Bone marrow (tissue), 2 donors: ENCODE measurements around the gene MT1HL1.
"Not testable (repeated sequence)": the region's sequence is repeated elsewhere in the genome, so short reads cannot be mapped to it uniquely, and the experiment has no call there.

Source experiments
- DNase-seq, 2 donors: peaks; one replicate each; lab custom pipeline; 2025; lab: John Stamatoyannopoulos, UW

MT1HL1 gene

DNA sequence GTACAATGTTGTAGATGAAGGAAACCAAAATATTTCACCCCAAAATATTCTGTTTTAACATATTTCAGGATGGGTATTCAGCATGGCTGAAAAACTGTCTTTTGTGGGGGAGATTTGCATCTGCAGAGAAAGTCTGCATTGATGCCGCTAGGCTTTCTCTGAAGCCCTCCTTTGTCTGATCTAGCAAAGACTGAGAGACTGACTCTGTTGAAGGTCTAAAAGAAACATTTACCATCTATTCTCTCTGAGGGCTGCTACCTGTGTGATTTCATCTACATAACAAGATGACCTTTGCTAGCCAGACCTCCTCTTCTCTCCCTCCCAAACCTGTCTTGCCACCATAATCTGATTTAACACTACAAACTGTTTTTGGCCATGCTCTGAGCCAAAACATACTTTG lies 12.4 kb upstream of the MT1HL1 start:
- no peak for DNase-seq

DNA sequence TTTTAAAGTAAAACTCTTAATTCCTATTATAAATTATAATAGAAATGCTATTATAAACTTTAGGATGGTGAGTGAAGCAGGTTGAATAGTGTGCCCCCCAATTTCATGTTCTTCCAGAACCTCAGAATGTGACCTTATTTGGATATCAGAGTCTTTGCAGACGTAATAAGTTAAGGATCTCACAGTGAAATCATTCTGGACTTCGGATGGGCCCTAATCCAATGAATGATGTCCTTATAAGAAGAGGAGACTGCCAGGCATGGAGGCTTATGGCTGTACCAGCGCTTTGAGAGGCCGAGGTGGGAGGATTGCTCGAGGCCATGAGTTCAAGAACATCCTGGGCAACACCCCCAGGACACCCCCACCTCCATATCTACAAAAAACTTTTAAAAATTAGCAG lies 9.4 kb upstream of the MT1HL1 start:
- no peak for DNase-seq

DNA sequence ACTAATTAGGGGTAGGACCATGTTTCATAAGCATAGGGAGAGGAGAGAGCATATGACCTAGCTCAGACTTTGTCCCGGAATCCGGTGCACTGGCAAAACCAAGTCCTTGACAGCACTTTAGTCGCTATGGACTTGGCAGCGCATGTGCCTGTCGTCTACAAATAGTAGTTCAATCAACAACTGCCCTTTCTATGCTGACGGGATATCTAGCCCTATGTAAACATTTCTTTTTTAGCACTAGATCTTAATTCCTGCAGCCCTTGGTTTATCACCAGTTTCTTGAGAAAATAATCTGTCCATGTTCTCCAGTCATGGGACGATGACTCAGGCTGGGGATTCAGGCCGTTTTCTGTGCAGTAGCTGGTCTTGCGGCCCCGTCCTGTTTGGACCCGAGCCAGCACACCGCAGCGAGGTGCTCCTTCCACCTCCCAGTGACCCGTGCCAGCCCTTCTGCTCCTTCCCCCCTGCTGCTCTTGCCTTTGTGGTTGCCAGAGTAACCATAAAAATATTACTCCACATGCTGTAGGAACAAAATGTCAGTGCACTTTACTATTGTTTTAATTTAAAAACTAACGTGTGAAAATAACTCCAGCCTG lies 8.6 kb upstream of the MT1HL1 start:
- no peak for DNase-seq

DNA sequence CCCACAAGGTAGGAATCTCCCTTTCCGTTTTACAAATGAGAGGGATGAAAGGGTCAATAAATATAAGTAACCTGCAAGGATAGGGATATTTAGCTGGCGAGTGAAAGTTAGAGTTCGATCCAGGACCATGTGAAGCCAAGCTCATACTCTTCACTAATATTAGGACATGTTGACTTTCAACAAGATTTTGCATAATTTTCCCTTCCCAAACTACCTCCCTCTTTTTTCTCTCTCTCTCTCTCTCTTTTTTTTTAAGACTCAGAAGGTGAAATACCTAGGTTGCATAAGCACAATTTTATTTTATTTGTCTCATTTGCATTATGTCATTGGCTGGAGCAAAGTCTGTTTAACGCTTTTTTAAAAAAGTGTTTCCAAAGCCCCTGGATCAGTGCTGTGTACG lies 8.1 kb upstream of the MT1HL1 start:
- DNase-seq = no peak

DNA sequence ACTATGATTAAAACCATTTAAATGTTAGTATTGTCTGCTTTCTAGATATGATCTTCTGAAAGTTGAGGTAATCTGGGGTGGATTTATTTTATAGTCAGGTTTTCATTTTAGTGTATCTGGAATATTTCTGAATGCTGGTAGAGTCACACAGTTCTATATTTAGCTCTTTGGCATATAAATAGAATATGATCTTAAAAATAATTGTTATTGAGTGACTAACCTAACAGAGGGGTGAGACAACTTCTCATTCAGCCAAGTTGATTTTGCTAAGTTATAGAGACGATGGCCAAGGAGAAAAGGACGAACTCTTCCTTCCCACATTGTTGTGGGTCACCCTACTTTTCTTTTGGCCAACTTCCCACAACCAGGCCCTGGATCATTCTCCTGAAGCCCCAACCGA lies 7.2 kb upstream of the MT1HL1 start:
- no peak for DNase-seq

DNA sequence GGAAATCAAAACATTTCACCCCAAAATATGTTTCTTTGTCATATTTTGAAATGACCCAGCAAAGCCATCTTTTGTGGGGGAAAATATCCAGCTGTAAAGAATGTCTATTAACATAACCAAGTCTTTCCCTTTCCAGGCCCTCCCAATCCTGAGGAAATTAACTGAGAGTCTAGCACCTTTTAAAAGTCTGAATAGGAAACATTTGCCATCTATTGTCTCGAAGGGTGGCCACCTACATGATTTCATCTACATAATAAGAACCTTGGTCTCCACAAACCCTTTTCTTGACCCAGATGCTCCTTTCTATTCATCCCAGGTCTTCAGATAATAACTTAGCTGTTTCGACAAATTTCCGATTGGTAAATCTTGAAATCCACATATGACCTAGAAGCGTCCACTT lies 5.4 kb upstream of the MT1HL1 start:
- DNase-seq = no peak

DNA sequence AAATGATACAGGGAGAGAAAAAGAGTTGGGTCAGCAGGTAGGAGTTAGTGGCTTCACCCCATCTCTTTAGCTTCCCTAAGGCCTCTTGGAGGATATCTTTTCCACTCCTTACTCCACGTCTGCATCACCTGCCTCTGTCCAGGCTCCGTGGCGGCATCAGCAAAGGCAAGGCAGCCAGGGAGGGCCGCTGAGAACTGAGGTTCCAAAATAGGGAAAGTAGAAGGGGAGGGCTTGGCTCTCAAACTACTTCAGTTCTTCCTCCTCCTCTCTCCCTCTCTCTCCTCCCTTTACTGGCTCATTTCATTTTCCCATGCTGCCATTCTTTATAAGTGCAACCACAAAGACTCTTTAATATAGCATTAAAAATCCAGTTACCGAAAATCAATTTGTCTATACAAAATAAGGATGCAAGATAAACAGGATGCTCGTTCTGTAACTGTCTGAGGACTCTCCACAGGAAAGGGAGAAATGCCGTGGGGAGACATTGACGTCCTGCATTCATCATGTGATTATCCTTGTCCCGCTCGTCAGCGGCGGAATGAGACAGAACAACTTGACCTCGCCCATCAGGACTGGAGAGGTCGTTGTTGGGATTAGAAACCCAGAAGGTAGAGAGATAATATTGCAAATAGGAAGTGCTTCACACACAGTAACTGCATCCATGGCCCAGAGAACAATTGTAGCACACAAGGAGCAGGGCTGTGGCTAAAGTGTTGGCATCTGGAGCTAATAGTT lies 3.1 kb upstream of the MT1HL1 start:
- no peak for DNase-seq

DNA sequence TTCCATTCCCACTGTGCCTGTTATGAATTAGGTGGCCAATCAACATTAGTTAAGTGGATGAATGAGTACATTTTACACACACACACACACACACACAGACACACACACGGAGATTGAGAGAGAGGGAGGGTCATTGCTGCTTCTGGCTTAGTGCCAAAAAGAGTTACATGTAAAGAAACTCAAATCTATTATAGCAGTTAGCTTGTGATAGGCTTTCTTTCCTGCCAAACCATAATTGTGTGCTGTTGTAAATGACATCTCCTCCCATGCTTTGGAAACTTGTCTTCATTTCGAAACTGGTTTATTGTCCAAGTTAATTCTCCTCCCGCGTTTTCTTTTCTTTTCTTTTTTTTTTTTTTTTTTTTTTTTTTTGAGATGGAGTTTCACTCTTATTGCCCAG lies 1.4 kb upstream of the MT1HL1 start:
- DNase-seq = no peak

DNA sequence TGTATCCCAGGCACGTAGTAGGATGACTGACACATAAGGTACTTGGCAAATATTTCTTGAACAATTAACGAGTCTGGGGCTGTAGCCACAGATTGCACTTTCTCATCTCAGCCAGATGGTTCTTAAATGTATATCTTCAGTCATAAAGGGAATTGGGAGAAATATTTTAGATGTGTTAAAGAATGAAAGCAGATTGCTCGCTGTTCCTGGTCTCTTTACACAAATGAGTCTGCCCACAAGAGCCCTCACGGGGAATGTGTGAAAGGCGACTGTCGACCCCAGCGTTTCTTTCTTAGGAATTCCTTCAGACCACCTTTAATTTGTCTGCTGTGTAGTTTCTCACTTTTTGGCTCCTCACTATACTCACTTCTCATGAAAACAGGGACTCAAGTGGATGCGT lies 725 bp downstream of the MT1HL1 start:
- no peak for DNase-seq

DNA sequence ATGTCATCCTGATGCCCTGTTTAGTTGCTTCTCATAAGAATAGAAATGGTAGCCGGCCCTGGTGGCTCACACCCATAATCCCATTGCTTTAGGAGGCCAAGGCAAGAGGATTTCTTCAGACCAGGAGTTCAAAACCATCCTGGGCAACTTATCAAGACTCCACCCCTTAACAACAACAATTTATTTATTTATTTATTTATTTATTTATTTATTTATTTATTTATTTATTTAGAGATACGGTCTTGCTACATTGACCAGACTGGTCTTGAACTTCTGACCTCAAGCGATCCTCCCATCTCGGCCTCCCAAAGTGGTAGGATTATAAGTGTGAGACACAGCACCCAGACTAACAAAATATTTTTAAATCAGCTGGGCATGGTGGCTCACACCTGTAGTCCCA lies 4.0 kb downstream of the MT1HL1 start:
- DNase-seq = no peak

DNA sequence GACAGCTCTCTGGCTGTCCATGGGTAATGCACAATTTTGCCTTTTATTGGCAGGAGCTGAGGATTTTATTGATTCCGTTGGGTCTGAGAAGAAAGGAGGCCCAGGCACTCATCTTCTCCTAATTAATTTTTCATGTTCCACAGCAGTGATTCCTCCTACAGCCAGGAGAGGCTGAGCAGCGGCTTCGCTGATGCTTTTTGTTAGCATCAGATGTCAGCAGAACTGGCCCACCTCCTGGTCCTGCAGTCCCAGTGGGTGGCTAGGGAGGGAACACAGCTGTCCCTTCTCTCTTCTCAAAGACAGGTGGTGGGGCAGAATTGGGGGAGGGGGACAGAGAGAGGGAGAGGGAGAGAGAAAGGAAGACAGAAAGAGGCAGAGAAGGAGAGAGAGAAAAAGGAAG lies 5.7 kb downstream of the MT1HL1 start:
- DNase-seq = no peak

DNA sequence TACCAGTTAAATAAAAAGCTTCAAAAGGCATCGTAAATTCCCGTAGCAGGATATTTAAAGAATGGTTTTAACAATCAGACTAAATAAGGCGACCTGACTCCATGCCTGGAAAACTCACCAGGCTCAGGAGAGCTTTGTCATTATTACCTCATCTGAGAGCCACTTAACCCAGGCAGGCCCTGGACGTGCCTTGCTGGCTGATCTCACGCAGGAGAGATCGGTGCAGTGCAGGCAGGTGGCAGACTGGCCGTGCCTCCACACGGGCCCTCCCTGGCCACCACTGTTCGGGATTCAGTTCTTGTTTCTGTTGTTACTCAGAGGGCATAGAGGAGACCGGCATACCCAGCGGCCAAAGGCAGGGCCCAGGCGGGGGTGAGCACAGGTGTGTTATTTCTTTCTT lies 6.4 kb downstream of the MT1HL1 start:
- no peak for DNase-seq

DNA sequence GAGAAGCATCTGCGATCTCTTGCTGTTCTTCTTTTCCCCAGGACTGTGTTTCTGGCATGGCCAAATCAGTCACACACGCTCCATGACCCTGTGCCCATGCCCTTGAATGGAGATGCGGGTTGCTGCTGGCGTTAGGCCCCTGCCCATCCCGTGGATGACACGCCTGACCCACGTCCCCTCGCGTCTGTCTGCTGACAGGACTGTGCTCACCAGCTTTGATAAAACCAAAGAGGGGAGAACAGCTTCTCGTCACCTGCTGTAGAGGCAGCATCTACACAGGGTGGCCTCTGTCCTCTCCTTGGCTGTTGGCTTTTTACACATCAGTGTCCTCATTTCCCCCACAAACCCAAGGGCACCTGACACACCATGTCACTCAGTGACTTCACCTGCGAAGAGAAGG lies 6.9 kb downstream of the MT1HL1 start:
- no peak for DNase-seq

DNA sequence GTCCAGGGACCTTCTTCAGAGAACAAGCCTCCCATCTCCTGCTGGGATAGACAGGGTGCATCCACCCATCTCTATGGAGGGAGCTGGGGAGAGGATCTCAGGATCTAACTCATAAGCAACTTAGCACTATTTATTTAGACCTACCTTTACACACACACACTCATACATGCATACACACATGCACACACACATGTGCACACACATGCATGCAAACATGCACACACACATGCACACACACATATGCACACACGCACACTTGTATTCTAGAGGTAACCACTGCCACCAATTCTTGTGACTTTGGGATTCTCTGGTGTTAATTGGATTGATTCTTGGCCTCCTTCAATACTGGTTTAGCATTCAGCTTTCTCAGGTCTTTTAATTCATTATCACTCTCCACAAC lies 9.8 kb downstream of the MT1HL1 start:
- DNase-seq = no peak

DNA sequence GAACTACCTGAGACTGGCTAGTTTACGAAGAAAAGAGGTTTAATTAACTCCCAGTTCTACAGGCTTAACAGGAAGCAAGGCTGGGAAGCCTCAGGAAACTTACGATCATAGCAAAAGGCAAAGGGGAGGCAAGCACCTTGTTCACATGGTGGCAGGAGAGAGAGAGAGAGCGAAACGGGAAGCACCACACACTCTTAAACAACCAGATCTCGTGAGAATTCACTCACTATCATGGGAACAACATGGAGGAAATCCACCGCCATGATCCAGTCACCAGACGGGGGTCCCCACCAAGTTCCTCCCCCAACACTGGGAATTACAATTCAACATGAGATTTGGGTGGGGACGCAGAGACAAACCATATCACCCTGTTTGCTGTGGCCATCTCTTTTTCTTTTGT lies 11.8 kb downstream of the MT1HL1 start:
- no peak for DNase-seq

DNA sequence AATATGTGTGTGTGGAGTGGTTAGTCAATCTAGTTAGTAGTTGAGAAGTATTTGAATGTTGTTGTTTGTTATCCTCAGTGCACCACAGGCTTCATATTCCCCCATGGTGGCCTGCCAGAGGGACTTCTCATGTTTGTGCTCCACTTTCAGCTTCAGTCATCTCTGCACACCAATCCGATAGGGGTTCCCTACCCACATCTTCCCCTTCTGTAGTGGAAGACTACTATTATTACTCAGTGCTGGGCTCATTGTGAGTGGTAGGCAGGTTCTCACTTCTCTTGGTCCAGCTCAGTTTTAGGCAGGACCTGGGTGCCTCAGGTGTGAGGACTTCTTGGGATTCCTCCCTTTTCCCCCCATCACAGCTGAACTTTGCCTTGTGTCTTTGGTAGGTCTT lies 14.2 kb downstream of the MT1HL1 start:
- no peak for DNase-seq

DNA sequence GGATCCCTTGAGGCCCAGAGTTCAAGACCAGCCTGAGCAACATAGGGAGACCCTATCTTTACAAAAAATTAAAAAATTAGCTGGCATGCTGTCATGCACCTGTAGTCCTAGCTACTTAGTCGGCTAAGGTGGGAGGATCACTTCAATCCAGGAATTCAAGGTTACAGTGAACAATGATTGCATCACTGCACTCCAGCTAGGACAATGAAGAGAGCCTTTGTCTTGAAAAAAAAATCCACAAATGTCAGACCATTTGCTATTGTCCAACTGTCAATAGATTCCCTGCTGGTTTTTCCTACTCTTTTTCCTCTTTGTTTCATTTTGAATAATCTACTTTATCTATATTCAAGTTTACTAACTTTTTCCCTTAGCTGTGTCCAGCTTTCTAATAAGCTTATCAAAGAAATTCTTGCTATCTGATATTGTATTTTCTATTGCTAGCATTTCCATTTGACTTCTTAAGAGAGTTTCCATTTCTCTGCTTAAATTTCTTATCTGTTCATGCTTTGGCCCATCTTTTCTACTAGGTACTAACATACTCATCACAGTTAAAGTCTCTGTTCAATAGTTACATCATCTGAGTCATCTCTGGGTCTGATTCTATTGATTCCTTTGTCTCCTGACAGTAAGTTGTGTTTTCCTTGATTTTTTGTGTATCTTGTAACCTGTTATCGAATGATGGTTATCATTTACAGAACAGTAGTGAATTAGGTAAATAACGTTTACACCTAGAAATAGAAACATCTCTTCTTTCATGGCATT lies 14.8 kb downstream of the MT1HL1 start:
- DNase-seq = no peak

DNA sequence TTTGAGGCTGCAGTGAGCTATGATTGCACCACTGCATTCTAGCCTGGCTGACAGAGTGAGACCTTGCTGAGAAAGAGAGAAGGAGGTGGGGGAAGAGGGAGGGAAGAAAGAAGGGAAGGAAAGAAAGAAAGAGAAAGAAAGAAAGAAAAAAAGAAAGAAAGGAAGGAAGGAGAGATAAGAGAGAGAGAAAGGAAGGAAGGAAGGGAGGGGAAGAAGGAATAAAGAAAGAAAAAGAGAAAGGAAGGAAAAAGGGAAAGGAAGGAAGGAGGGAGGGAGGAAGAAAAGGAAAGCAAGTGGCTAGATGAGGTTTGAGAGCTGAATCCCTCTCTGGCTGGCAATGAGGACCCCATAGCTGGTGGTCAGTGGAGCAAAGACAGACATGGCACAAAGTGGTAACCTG lies 20.4 kb downstream of the MT1HL1 start:
- DNase-seq = no peak

DNA sequence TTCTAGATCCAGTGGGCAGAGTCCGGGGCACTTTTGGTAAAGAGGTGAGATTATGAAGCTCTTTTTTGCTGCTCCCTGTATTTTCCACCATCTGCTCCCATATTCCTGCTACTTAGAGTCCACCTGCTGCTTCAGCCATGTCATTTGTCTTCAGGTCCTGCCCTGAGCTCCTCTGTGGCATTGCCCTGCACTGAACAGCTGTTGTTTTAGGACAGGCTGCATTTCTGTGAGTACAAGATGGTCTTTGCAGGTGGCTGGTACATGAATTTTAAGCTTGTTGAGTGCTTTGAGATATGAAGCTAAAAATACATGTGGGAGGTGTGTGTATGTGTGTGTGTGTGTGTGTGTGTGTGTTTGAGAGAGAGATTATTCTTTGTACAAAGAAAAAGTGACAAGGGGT lies 21.9 kb downstream of the MT1HL1 start:
- DNase-seq = no peak

DNA sequence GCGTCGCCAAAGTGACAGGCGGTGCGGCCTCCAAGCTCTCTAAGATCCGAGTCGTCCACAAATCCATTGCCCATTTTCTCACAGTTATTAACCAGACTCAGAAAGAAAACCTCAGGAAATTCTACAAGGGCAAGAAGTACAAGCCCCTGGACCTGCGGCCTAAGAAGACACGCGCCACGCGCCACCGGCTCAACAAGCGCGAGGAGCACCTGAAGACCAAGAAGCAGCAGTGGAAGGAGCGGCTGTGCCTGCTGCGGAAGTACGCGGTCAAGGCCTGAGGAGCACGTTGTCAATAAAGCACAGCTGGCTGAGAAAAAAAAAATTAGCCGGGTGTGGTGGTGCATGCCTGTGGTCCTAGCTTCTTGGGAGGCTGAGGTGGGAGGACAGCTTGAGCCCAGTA lies 22.8 kb downstream of the MT1HL1 start:
- not testable (repeated sequence) for DNase-seq

DNA sequence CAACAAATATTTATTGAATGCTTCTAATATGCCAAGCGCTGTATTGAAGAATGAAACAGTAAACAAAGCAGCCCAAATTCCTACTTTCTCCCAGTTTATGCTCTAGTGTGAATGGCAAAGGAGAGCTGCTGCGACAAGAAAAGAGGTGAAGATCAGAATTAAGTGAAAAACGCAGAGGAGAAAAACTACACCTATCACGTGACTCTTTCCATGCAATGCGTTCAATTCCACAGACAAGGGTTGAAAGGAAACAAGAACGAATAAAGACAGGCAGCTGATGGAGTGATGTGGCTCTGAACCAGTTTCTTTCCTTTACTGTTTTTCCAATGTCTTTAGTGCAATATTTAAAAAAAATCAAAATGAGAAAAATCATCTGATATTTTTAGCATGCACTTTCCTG lies 23.6 kb downstream of the MT1HL1 start:
- no peak for DNase-seq

DNA sequence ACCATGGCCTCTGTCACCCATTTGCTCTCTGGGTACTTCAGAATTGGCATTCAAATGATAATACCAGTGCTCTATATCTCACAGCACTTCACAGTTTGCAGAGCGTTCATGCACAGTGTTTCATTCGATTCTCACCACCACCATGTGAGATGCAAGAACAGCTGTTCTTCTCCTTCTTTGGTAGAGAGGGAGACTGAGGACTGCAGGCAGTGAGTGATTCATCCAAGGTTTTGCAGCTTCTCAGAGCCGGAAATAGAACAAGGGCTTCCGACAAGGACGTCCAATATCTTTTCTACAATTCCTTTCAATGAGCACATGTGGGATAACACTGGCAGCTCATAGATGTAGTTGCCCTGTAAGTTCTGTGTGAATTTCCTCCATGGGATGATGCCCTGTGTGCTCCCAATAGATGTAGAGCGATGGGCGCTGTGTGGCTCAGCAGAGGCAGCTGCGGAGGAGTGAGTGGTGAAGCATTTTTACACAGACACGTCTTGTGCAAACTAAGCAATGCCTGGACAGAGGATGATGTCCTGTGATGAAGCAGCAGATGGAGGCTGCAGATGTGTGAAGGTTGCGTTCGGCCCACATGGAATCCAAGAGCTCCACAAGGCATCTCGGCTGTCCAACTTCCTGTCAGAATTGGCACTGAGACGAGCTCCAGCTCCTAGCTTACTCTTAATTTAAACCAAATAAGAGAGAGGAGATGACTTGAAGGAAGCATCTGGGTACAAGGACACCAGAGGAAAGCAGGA lies 24.9 kb downstream of the MT1HL1 start:
- no peak for DNase-seq

DNA sequence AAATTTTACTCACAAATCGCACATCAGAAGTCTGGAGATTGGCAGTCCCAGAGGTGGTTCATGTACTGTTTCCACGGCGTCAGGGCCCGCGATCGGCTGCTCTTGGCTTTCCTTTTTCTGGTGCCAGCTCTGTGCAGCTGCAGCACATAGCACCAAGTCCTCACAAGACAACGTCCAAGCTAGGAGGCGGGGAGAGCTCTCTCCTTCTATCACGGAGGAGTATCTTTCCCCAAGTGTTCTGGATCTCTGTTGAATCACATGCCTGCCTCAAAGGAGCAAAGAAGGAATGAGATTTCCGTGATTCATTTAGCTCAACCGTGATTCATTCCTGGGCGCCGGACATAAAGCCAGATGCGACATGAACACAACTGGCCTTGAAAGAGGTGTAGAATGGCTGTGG lies 25.5 kb downstream of the MT1HL1 start:
- no peak for DNase-seq
